Activated CD4-positive, CD25-positive, alpha-beta regulatory T cell treated with anti-CD3 and anti-CD28 coated beads, Interleukin-2, amount 50 U/mL, for 72 hours (primary cell): ENCODE data around the gene DENND1A.
A peak's percentile ranks its signal among the peaks of the same experiment; 100 is the strongest.

Source experiments
- DNase-seq: peaks from one replicate; pipeline ENCODE4 v3.0.0; 2021

DENND1A gene

DNA sequence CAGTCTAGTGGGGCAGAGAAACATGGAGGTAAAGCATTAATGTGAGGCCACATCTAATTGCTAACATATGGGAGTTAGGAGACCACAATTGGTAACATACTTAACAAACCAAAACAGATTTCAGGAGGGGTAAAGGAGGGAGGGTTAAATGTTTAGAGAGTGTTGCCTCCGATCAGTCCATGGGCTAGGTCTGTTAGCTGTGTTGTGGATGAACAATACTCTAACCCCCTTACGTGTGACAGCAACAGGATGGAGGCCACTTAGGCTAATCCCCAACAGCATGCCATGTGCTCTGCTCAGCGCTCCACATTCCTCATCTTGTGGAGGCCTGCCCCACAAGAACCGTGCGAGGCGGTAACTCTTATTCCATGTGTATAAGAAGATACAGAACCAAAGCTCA is 406.9 kb downstream of the DENND1A start:
- DNase-seq, result no peak

DNA sequence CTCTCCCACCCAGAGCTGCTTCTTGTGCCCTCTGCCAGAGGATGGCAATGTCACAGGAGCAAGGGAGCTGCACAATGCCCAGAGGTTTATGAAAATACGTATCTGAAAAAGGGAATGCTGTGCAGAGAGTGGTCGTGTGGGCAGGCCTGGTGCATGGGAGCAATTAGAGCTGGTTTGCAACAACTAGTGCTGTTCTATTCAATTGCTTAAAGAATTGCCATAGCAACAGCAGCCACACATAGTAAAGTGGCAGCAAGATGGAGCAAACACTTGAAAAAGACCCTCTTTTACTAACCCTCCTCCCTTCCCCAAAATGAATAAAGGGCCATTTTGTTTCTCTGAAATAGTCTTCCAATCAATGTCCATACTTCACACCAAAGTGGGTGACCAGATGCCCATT is 407.7 kb downstream of the DENND1A start:
- DNase-seq, result no peak

- no peak for DNase-seq
Measured at GRCh38 chr9:123518338-123518737, 411.6 kb downstream of the DENND1A start.

DNA sequence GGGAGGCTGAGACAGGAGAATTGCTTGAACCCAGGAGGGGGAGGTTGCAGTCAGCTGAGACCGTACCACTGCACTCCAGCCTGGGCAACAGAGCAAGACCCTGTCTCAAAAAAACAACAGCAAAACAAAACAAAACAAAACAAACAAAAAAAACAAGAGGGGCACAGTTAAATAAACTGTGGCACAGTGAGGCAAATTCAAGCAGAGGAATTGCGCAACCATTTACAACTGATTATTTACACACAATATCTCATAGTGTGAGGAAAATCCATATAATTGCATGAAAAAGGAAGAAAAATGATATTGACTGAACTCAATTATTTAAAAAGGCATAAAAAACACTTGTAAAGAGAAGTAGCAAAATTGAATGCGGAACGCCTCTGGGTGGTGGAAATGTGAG is 412.4 kb downstream of the DENND1A start:
- no peak for DNase-seq

GRCh38 chr9:123514766-123515165 is 415.2 kb downstream of the DENND1A start:
- DNase-seq, result no peak

GRCh38 chr9:123513554-123513953 is 416.4 kb downstream of the DENND1A start:
- no peak for DNase-seq

DNA sequence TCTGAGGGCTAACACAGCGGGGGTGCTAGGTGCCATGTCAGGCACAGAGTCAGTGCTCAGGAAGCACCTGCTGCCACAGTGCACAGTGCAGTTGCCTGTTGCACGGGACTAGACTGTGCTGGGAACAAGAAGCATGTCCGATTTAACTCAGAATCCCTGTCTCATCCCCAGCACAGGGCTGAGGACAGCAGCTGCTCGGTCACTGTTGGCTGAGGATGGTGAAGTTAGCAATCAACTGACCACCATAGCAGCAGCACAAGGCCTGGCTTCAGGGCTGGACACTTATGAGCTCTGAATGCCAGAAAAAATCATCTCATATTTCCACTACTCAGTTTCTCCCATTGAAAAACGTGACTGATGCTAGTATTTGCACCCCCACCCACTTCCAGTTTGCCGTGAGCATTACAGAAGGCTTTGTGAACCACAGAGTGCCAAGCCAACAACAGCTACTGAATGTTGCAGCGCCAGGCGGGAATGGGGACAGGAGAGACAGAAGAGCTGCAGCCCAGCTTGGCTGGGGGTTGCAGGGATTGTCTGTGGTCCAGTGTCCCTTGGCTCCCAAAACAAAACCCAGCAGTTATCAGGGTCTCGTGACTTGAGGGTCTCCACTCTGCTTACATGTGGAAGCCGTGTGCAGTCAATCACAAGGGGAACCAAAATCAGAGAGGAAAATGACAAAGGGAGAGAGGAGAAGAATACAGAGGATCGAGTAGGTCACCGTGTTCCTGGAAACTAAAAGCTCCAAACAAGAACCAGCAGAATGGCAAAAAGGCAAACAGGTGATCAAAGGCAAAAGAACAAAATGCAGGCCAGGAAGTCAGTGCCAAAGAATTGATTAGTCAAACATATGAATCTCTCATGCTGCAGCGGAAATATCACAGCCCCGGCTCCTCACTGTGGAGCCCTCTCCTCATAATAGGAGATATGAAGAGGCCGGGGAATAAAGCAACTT is 418.3 kb downstream of the DENND1A start:
- no peak for DNase-seq

- DNase-seq, result no peak
Measured at GRCh38 chr9:123509646-123510045, 420.3 kb downstream of the DENND1A start.

GRCh38 chr9:123508048-123508447 is 421.9 kb downstream of the DENND1A start:
- DNase-seq, result no peak

DNA sequence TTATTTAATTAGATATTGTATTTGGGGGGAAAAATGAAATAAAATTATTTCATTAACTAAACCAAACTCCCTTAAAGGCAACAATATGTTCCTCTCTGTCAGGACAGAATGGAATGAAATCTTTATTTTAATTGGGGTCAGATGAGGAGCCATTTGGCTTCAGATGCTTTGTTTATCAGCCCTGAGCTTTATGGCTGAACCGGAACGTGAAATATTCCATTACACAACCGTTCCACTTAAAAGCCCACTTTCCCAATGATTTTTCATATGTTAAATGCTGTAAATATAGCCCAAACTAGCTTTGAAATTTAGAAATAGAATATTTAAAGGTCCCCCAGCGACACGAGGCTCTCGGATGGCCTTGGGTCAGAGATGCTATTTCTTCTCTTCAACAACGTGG is 424.4 kb downstream of the DENND1A start:
- no peak for DNase-seq

GRCh38 chr9:123500336-123500735 is 429.6 kb downstream of the DENND1A start:
- no peak for DNase-seq

- no peak for DNase-seq
Measured at GRCh38 chr9:123497830-123498229, 432.1 kb downstream of the DENND1A start.

- DNase-seq, result no peak
Measured at GRCh38 chr9:123495731-123496130, 434.2 kb downstream of the DENND1A start.

- DNase-seq, result no peak
Measured at GRCh38 chr9:123493627-123494026, 436.3 kb downstream of the DENND1A start.

- DNase-seq, result no peak
Measured at GRCh38 chr9:123490688-123491087, 439.2 kb downstream of the DENND1A start.

- DNase-seq, result no peak
Measured at GRCh38 chr9:123488722-123489321, 441.1 kb downstream of the DENND1A start.

DNA sequence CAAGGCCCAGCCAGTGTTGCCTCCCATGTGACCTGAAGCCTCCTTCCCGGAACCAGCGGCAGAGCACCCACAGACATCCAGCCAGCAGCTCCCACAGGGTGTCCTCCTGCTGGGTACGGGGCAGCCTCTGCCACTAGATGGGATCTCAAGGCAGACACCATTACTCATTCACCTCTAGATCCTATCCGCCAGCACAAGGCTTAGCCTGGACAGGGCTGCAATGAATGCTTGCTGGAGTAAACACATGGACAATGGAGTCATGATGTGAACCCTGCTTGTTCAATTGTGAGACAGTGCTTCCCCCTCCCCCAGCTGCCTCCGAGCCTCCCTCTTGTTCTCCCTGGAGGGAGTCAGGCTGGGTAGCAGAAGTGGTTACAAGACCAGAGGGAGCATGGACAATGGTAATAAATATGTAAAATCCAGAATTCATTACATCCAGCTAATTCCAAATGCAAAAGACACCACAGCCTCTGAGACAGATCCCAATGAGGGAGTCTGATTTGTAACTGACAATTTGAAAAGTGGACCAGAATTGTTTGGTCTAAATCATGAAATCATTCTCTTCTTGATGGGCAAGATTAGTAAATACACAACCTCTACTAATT is 441.9 kb downstream of the DENND1A start:
- no peak for DNase-seq

DNA sequence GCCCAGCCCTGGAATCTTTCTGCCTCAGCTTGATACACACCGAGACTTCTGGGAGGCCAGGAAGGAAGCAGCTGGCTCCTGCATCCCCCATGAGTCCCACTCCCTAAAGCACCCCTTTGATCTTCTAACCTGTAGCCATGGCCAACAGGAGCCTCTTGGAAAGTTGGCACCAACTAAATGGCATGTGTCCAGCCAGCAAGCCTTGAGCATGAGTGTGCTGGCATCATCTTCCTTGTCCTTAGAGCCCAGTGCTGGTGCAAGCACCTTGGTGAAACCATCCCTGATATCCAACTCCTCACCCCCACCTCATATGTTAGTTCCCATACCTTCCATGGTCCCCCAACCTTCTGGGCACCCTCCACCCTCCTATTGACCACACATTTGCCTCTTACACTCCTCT is 443.5 kb downstream of the DENND1A start:
- no peak for DNase-seq

DNA sequence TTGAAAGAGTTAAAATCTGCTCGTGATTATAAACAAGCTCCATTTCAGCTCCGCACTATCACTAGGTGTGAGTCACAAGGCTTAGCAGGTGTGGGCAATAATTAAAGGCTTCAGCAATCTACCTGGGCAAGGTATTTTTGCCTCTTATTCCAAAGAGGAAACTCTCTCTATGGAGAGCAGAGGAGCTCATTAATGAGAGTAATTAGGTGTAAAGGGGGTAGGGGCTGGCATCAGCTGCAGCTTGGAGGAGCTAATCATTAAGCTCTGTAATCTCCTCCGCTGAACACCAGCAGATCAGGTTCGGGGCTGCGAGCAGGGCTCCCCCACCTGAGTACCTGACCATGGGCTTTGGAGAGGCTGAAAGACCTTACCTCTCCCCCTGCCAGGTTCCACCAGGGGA is 444.7 kb downstream of the DENND1A start:
- DNase-seq, result no peak

GRCh38 chr9:123484130-123484529 is 445.8 kb downstream of the DENND1A start:
- DNase-seq, result no peak

DNA sequence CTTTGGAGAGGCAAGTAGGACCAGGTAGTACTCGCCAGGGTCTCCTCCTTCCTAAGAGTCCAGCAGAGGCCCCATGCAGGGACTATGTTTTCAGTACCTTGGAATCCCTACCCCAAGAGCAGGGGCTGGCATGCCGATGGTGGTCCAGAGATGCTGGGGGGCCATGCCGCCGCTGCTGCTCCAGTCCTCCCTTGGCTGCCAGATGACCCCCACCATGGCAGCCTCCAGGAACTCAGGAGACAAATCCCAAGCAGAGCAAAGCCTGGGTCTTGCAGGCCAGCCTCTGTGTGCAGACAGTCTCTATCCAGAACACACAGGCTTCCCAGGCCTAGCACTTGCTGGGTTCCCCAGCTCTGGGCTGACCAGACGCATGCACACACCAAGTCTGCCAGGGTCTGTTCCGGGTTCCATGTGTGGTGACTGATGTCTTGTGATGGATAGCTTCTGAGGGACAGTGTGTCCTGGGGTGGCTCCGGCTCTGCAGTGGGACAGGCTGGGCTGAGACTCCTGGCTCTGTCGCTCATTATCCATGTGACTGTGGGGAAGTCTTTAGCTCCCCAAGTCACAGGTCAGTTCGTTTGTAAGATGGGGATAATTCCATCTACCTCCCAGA is 446.6 kb downstream of the DENND1A start:
- DNase-seq, result peak; percentile 23

- no peak for DNase-seq
Measured at GRCh38 chr9:123482295-123482968, 447.5 kb downstream of the DENND1A start.
